ENCODE data around the gene SVOP.

SVOP gene

GRCh38 chr12:108921946-108922345, 98.9 kb downstream of the SVOP start:
- H3K36me3 ChIP-seq (ENCODE audit: insufficient read depth, low read length) = no peaks in the 10 kb centered on the region
- H3K9ac ChIP-seq (ENCODE audit: low read depth, low read length) = no peak overlapping the region
- no peak overlapping the region for H3K4me2 ChIP-seq (ENCODE audit: low read length)
- no peak overlapping the region for H3K4me3 ChIP-seq (ENCODE audit: low read length)
- no peaks in the 10 kb centered on the region for H3K4me1 ChIP-seq (ENCODE audit: control insufficient read depth, insufficient read depth, low read length)
- peaks cover 13% of the 10 kb centered on the region for H3K27me3 ChIP-seq (ENCODE audit: control insufficient read depth, insufficient read depth, low read length)
- no peaks in the 10 kb centered on the region for H3K9me3 ChIP-seq (replicated peaks; ENCODE audit: low read length)

- Histone ChIP-seq H3K4me3 (ENCODE audit: low read length) (no peak overlapping the region), H3K4me1 (ENCODE audit: control insufficient read depth, insufficient read depth, low read length) (peaks cover under 1% of the 10 kb centered on the region), H3K9me3 (replicated peaks; ENCODE audit: low read length) (no peaks in the 10 kb centered on the region), H3K4me2 (ENCODE audit: low read length) (no peak overlapping the region), H3K27me3 (ENCODE audit: control insufficient read depth, insufficient read depth, low read length) (peaks cover 13% of the 10 kb centered on the region), H3K9ac (ENCODE audit: low read depth, low read length) (no peak overlapping the region), H3K36me3 (ENCODE audit: insufficient read depth, low read length) (no peaks in the 10 kb centered on the region)
These were observed 101.8 kb downstream of the SVOP start for GRCh38 chr12:108918960-108919642.

- peaks cover 6% of the 10 kb centered on the region for H3K4me1 ChIP-seq (ENCODE audit: control insufficient read depth, insufficient read depth, low read length)
- no peak overlapping the region for H3K4me3 ChIP-seq (ENCODE audit: low read length)
- no peak overlapping the region for H3K9ac ChIP-seq (ENCODE audit: low read depth, low read length)
- no peaks in the 10 kb centered on the region for H3K9me3 ChIP-seq (replicated peaks; ENCODE audit: low read length)
- no peak overlapping the region for H3K4me2 ChIP-seq (ENCODE audit: low read length)
- H3K36me3 ChIP-seq (ENCODE audit: insufficient read depth, low read length) = no peaks in the 10 kb centered on the region
- H3K27me3 ChIP-seq (ENCODE audit: control insufficient read depth, insufficient read depth, low read length) = peaks cover 6% of the 10 kb centered on the region
These were observed 102.7 kb downstream of the SVOP start for GRCh38 chr12:108918206-108918605.

- Histone ChIP-seq H3K36me3 (ENCODE audit: insufficient read depth, low read length) (no peaks in the 10 kb centered on the region), H3K4me3 (ENCODE audit: low read length) (no peak overlapping the region), H3K27me3 (ENCODE audit: control insufficient read depth, insufficient read depth, low read length) (peaks cover 3% of the 10 kb centered on the region), H3K9ac (ENCODE audit: low read depth, low read length) (no peak overlapping the region), H3K9me3 (replicated peaks; ENCODE audit: low read length) (no peaks in the 10 kb centered on the region), H3K4me1 (ENCODE audit: control insufficient read depth, insufficient read depth, low read length) (peaks cover 6% of the 10 kb centered on the region), H3K4me2 (ENCODE audit: low read length) (no peak overlapping the region)
These were observed 104.5 kb downstream of the SVOP start for GRCh38 chr12:108916336-108916735.

- Histone ChIP-seq H3K4me3 (ENCODE audit: low read length) (no peak overlapping the region), H3K9ac (ENCODE audit: low read depth, low read length) (no peak overlapping the region), H3K27me3 (ENCODE audit: control insufficient read depth, insufficient read depth, low read length) (peaks cover 2% of the 10 kb centered on the region), H3K4me1 (ENCODE audit: control insufficient read depth, insufficient read depth, low read length) (peaks cover 6% of the 10 kb centered on the region), H3K9me3 (replicated peaks; ENCODE audit: low read length) (no peaks in the 10 kb centered on the region), H3K36me3 (ENCODE audit: insufficient read depth, low read length) (no peaks in the 10 kb centered on the region), H3K4me2 (ENCODE audit: low read length) (no peak overlapping the region)
These were observed 105.2 kb downstream of the SVOP start for GRCh38 chr12:108915632-108916133.

- Histone ChIP-seq H3K36me3 (ENCODE audit: insufficient read depth, low read length) (no peaks in the 10 kb centered on the region), H3K4me1 (ENCODE audit: control insufficient read depth, insufficient read depth, low read length) (peaks cover 6% of the 10 kb centered on the region), H3K27me3 (ENCODE audit: control insufficient read depth, insufficient read depth, low read length) (peaks cover 7% of the 10 kb centered on the region), H3K9me3 (replicated peaks; ENCODE audit: low read length) (no peaks in the 10 kb centered on the region), H3K9ac (ENCODE audit: low read depth, low read length) (no peak overlapping the region), H3K4me3 (ENCODE audit: low read length) (no peak overlapping the region), H3K4me2 (ENCODE audit: low read length) (no peak overlapping the region)
These were observed 106.7 kb downstream of the SVOP start for GRCh38 chr12:108914121-108914531.

- Histone ChIP-seq H3K36me3 (ENCODE audit: insufficient read depth, low read length) (no peaks in the 10 kb centered on the region), H3K4me3 (ENCODE audit: low read length) (no peak overlapping the region), H3K9me3 (replicated peaks; ENCODE audit: low read length) (no peaks in the 10 kb centered on the region), H3K4me1 (ENCODE audit: control insufficient read depth, insufficient read depth, low read length) (peaks cover 6% of the 10 kb centered on the region), H3K4me2 (ENCODE audit: low read length) (no peak overlapping the region), H3K27me3 (ENCODE audit: control insufficient read depth, insufficient read depth, low read length) (peaks cover 16% of the 10 kb centered on the region), H3K9ac (ENCODE audit: low read depth, low read length) (no peak overlapping the region)
These were observed 108.5 kb downstream of the SVOP start for GRCh38 chr12:108912361-108912760.

- Histone ChIP-seq H3K4me2 (ENCODE audit: low read length) (no peak overlapping the region), H3K4me1 (ENCODE audit: control insufficient read depth, insufficient read depth, low read length) (peaks cover 6% of the 10 kb centered on the region), H3K9me3 (replicated peaks; ENCODE audit: low read length) (no peaks in the 10 kb centered on the region), H3K4me3 (ENCODE audit: low read length) (no peak overlapping the region), H3K9ac (ENCODE audit: low read depth, low read length) (no peak overlapping the region), H3K36me3 (ENCODE audit: insufficient read depth, low read length) (no peaks in the 10 kb centered on the region), H3K27me3 (ENCODE audit: control insufficient read depth, insufficient read depth, low read length) (peaks cover 16% of the 10 kb centered on the region)
These were observed 109.0 kb downstream of the SVOP start for GRCh38 chr12:108911915-108912314.

- H3K4me3 ChIP-seq (ENCODE audit: low read length) = no peak overlapping the region
- no peaks in the 10 kb centered on the region for H3K36me3 ChIP-seq (ENCODE audit: insufficient read depth, low read length)
- peaks cover 6% of the 10 kb centered on the region for H3K4me1 ChIP-seq (ENCODE audit: control insufficient read depth, insufficient read depth, low read length)
- no peak overlapping the region for H3K9ac ChIP-seq (ENCODE audit: low read depth, low read length)
- H3K27me3 ChIP-seq (ENCODE audit: control insufficient read depth, insufficient read depth, low read length) = peaks cover 24% of the 10 kb centered on the region
- no peak overlapping the region for H3K4me2 ChIP-seq (ENCODE audit: low read length)
- H3K9me3 ChIP-seq (replicated peaks; ENCODE audit: low read length) = no peaks in the 10 kb centered on the region
These were observed 110.5 kb downstream of the SVOP start for GRCh38 chr12:108910336-108910735.

- Histone ChIP-seq H3K4me3 (ENCODE audit: low read length) (no peak overlapping the region), H3K36me3 (ENCODE audit: insufficient read depth, low read length) (no peaks in the 10 kb centered on the region), H3K27me3 (ENCODE audit: control insufficient read depth, insufficient read depth, low read length) (peaks cover 24% of the 10 kb centered on the region), H3K4me2 (ENCODE audit: low read length) (no peak overlapping the region), H3K9me3 (replicated peaks; ENCODE audit: low read length) (no peaks in the 10 kb centered on the region), H3K4me1 (ENCODE audit: control insufficient read depth, insufficient read depth, low read length) (no peaks in the 10 kb centered on the region), H3K9ac (ENCODE audit: low read depth, low read length) (no peak overlapping the region)
These were observed 113.0 kb downstream of the SVOP start for GRCh38 chr12:108907839-108908351.

- Histone ChIP-seq H3K4me2 (ENCODE audit: low read length) (no peak overlapping the region), H3K4me1 (ENCODE audit: control insufficient read depth, insufficient read depth, low read length) (no peaks in the 10 kb centered on the region), H3K9ac (ENCODE audit: low read depth, low read length) (no peak overlapping the region), H3K9me3 (replicated peaks; ENCODE audit: low read length) (no peaks in the 10 kb centered on the region), H3K27me3 (ENCODE audit: control insufficient read depth, insufficient read depth, low read length) (peaks cover 24% of the 10 kb centered on the region), H3K4me3 (ENCODE audit: low read length) (no peak overlapping the region), H3K36me3 (ENCODE audit: insufficient read depth, low read length) (no peaks in the 10 kb centered on the region)
These were observed 113.9 kb downstream of the SVOP start for GRCh38 chr12:108906971-108907370.

GRCh38 chr12:108905725-108906124, 115.1 kb downstream of the SVOP start:
- H3K4me1 ChIP-seq (ENCODE audit: control insufficient read depth, insufficient read depth, low read length) = no peaks in the 10 kb centered on the region
- H3K4me2 ChIP-seq (ENCODE audit: low read length) = no peak overlapping the region
- H3K36me3 ChIP-seq (ENCODE audit: insufficient read depth, low read length) = no peaks in the 10 kb centered on the region
- H3K4me3 ChIP-seq (ENCODE audit: low read length) = no peak overlapping the region
- peaks cover 24% of the 10 kb centered on the region for H3K27me3 ChIP-seq (ENCODE audit: control insufficient read depth, insufficient read depth, low read length)
- H3K9me3 ChIP-seq (replicated peaks; ENCODE audit: low read length) = no peaks in the 10 kb centered on the region
- H3K9ac ChIP-seq (ENCODE audit: low read depth, low read length) = no peak overlapping the region

Measured in skeletal muscle satellite cell (primary cell).